T-helper 1 cell treated with Interleukin-12 subunit alpha and Interleukin-12 subunit beta and Interleukin-4 antibody, amounts not matched to agents 30 μg/mL and 1 μg/mL, for 36 hours (primary cell): Measurements from ENCODE around the gene GLA.

Experiments used
- H3K27ac Mint-ChIP-seq: one replicate; pipeline ENCODE4 v1.8.0; 2021; ENCODE audit warnings: mild to moderate bottlenecking, mixed read lengths
- H3K27me3 Mint-ChIP-seq: one replicate; pipeline ENCODE4 v1.8.0; 2021; ENCODE audit warnings: low read depth, mixed read lengths
- H3K36me3 Mint-ChIP-seq: one replicate; pipeline ENCODE4 v1.8.0; 2021; ENCODE audit warnings: low read depth, mixed read lengths
- H3K4me1 Mint-ChIP-seq: one replicate; pipeline ENCODE4 v1.8.0; 2021; ENCODE audit warnings: low read depth, mixed read lengths
- H3K4me3 Mint-ChIP-seq: one replicate; pipeline ENCODE4 v1.8.0; 2021; ENCODE audit warnings: mild to moderate bottlenecking, moderate library complexity, mixed read lengths
- H3K9me3 Mint-ChIP-seq: one replicate; pipeline ENCODE4 v1.8.0; 2021; ENCODE audit warnings: mixed read lengths

The GLA gene

GRCh38 chrX:101388604-101389003, 19.1 kb downstream of the GLA start:
- H3K4me1 Mint-ChIP-seq = peaks cover 9% of the 10 kb centered on the region
- H3K27me3 Mint-ChIP-seq = no peaks in the 10 kb centered on the region
- H3K9me3 Mint-ChIP-seq = no peaks in the 10 kb centered on the region

GRCh38 chrX:101386542-101386885, 21.2 kb downstream of the GLA start:
- H3K36me3 Mint-ChIP-seq = peaks cover 3% of the 10 kb centered on the region
- H3K27ac Mint-ChIP-seq = no peak overlapping the region
- H3K9me3 Mint-ChIP-seq = no peaks in the 10 kb centered on the region
- H3K4me3 Mint-ChIP-seq = no peak overlapping the region
- H3K27me3 Mint-ChIP-seq = no peaks in the 10 kb centered on the region
- peaks cover 3% of the 10 kb centered on the region for H3K4me1 Mint-ChIP-seq

More at GRCh38 chrX:101388604-101389003, 19.1 kb downstream of the GLA start:
- Mint-ChIP-seq H3K27ac (no peak overlapping the region), H3K4me3 (no peak overlapping the region), H3K36me3 (peaks cover 19% of the 10 kb centered on the region)

GRCh38 chrX:101385795-101386541, 21.8 kb downstream of the GLA start, which contains the start of gene BTK:
BTK (minus strand) TSS chrX:101386191; CDS start chrX:101375284, 10,907 bp downstream.
- Mint-ChIP-seq H3K4me1 (peaks cover 1% of the 10 kb centered on the region), H3K27me3 (no peaks in the 10 kb centered on the region), H3K9me3 (no peaks in the 10 kb centered on the region), H3K4me3 (no peak within 1 kb of the TSS), H3K27ac (no peak within 1 kb of the TSS), H3K36me3 (no peaks in the 10 kb centered on the region)

- Mint-ChIP-seq H3K4me1 (no peaks in the 10 kb centered on the region), H3K9me3 (no peaks in the 10 kb centered on the region), H3K36me3 (no peaks in the 10 kb centered on the region), H3K27me3 (no peaks in the 10 kb centered on the region), H3K4me3 (no peak overlapping the region), H3K27ac (no peak overlapping the region)
Measured at GRCh38 chrX:101385026-101385684, 22.6 kb downstream of the GLA start.

- Mint-ChIP-seq H3K4me1 (no peaks in the 10 kb centered on the region), H3K36me3 (no peaks in the 10 kb centered on the region), H3K4me3 (no peak overlapping the region), H3K9me3 (no peaks in the 10 kb centered on the region), H3K27me3 (peaks cover 4% of the 10 kb centered on the region), H3K27ac (no peak overlapping the region)
Measured at GRCh38 chrX:101383679-101384205, 24.0 kb downstream of the GLA start.

- H3K36me3 Mint-ChIP-seq = no peaks in the 10 kb centered on the region
- H3K27ac Mint-ChIP-seq = no peak overlapping the region
- H3K27me3 Mint-ChIP-seq = peaks cover 4% of the 10 kb centered on the region
- H3K9me3 Mint-ChIP-seq = no peaks in the 10 kb centered on the region
- H3K4me3 Mint-ChIP-seq = no peak overlapping the region
- H3K4me1 Mint-ChIP-seq = no peaks in the 10 kb centered on the region
Measured at GRCh38 chrX:101377547-101377946, 30.2 kb downstream of the GLA start.

GRCh38 chrX:101370888-101371504, 36.7 kb downstream of the GLA start:
- Mint-ChIP-seq H3K27ac (no peak overlapping the region), H3K4me1 (peaks cover 2% of the 10 kb centered on the region), H3K9me3 (no peaks in the 10 kb centered on the region), H3K4me3 (no peak overlapping the region), H3K27me3 (no peaks in the 10 kb centered on the region), H3K36me3 (no peaks in the 10 kb centered on the region)

GRCh38 chrX:101369687-101370086, 38.0 kb downstream of the GLA start:
- no peaks in the 10 kb centered on the region for H3K36me3 Mint-ChIP-seq
- H3K4me1 Mint-ChIP-seq = peaks cover 2% of the 10 kb centered on the region
- no peak overlapping the region for H3K4me3 Mint-ChIP-seq
- H3K9me3 Mint-ChIP-seq = no peaks in the 10 kb centered on the region
- H3K27me3 Mint-ChIP-seq = no peaks in the 10 kb centered on the region
- H3K27ac Mint-ChIP-seq = no peak overlapping the region

GRCh38 chrX:101368800-101369199, 38.9 kb downstream of the GLA start:
- Mint-ChIP-seq H3K27ac (no peak overlapping the region), H3K9me3 (no peaks in the 10 kb centered on the region), H3K4me3 (no peak overlapping the region), H3K36me3 (no peaks in the 10 kb centered on the region), H3K27me3 (no peaks in the 10 kb centered on the region), H3K4me1 (peaks cover 2% of the 10 kb centered on the region)

- no peak overlapping the region for H3K27ac Mint-ChIP-seq
- H3K9me3 Mint-ChIP-seq = no peaks in the 10 kb centered on the region
- no peak overlapping the region for H3K4me3 Mint-ChIP-seq
- H3K27me3 Mint-ChIP-seq = no peaks in the 10 kb centered on the region
- no peaks in the 10 kb centered on the region for H3K4me1 Mint-ChIP-seq
- H3K36me3 Mint-ChIP-seq = no peaks in the 10 kb centered on the region
Measured at GRCh38 chrX:101365301-101365795, 42.4 kb downstream of the GLA start.

GRCh38 chrX:101362757-101363156, 45.0 kb downstream of the GLA start:
- Mint-ChIP-seq H3K27ac (no peak overlapping the region), H3K9me3 (no peaks in the 10 kb centered on the region), H3K4me3 (no peak overlapping the region), H3K4me1 (no peaks in the 10 kb centered on the region), H3K36me3 (no peaks in the 10 kb centered on the region), H3K27me3 (no peaks in the 10 kb centered on the region)

GRCh38 chrX:101362116-101362515, 45.6 kb downstream of the GLA start:
- Mint-ChIP-seq H3K36me3 (no peaks in the 10 kb centered on the region), H3K27ac (no peak overlapping the region), H3K4me1 (no peaks in the 10 kb centered on the region), H3K9me3 (no peaks in the 10 kb centered on the region), H3K27me3 (no peaks in the 10 kb centered on the region), H3K4me3 (no peak overlapping the region)

- H3K9me3 Mint-ChIP-seq = no peaks in the 10 kb centered on the region
- no peak overlapping the region for H3K4me3 Mint-ChIP-seq
- no peaks in the 10 kb centered on the region for H3K36me3 Mint-ChIP-seq
- no peak overlapping the region for H3K27ac Mint-ChIP-seq
- H3K4me1 Mint-ChIP-seq = no peaks in the 10 kb centered on the region
- H3K27me3 Mint-ChIP-seq = peaks cover 3% of the 10 kb centered on the region
Measured at GRCh38 chrX:101360390-101360789, 47.3 kb downstream of the GLA start.

- Mint-ChIP-seq H3K4me1 (no peaks in the 10 kb centered on the region), H3K4me3 (no peak overlapping the region), H3K9me3 (no peaks in the 10 kb centered on the region), H3K36me3 (no peaks in the 10 kb centered on the region), H3K27me3 (peaks cover 3% of the 10 kb centered on the region), H3K27ac (no peak overlapping the region)
Measured at GRCh38 chrX:101359966-101360365, 47.8 kb downstream of the GLA start.
